GM12878 (cell line): ENCODE data around the gene PIGV.

Experiments used
- CEBPZ ChIP-seq: fragments of 150-350 bp; IDR thresholded peaks from 2 replicates; pipeline ENCODE4 v1.6.1; 2016; ENCODE audit warnings: low read depth, low read length
- DPF2 ChIP-seq: fragments of 450-650 bp; IDR thresholded peaks from 2 replicates; pipeline ENCODE4 v1.6.1; 2017; ENCODE audit warnings: mild to moderate bottlenecking
- EZH2 ChIP-seq: IDR thresholded peaks from 2 replicates; pipeline ENCODE4 v1.6.1; 2012; ENCODE audit warnings: low read depth, mild to moderate bottlenecking, control low read depth, inconsistent platforms, low read length, borderline replicate concordance; ENCODE audit not compliant: control insufficient read depth
- MEF2A ChIP-seq: IDR thresholded peaks from 2 replicates; pipeline ENCODE4 v1.6.1; 2011; ENCODE audit warnings: low read depth, mild to moderate bottlenecking, low read length, moderate library complexity; ENCODE audit not compliant: insufficient read depth
- RFX5 ChIP-seq: IDR thresholded peaks from 2 replicates; pipeline ENCODE4 v1.6.1; 2011; ENCODE audit warnings: low read depth, low read length, improper control_type of control experiment
- SMAD1 ChIP-seq: fragments of 450-650 bp; IDR thresholded peaks from 2 replicates; pipeline ENCODE4 v1.6.1; 2018; ENCODE audit warnings: mild to moderate bottlenecking, low read depth; ENCODE audit not compliant: partially characterized antibody
- USF1 ChIP-seq: IDR thresholded peaks from 2 replicates; pipeline ENCODE4 v1.6.1; 2011; ENCODE audit warnings: borderline replicate concordance, low read depth, mild to moderate bottlenecking, moderate library complexity, mixed read lengths, low read length; ENCODE audit not compliant: insufficient read depth; ENCODE audit errors: extremely low read length
- YY1 ChIP-seq: IDR thresholded peaks from 2 replicates; pipeline ENCODE4 v1.6.1; 2011; ENCODE audit warnings: low read depth, mild to moderate bottlenecking, low read length

GRCh38 chr1:26785611-26786436, 1.9 kb upstream of the PIGV start:
- TF ChIP-seq DPF2 (no peak), MEF2A (no peak), EZH2 (no peak), RFX5 (no peak), CEBPZ (no peak), YY1 (no peak), USF1 (no peak), SMAD1 (no peak)
